Adrenal gland (tissue), 12 donors: ENCODE measurements around the gene CENPB. TPM values are rescaled to one million over a fixed set of nuclear protein-coding genes. Genes with fewer than 3 reads are reported as not detected.
A peak's percentile ranks its signal among the peaks of the same experiment; 100 is the strongest.
"Not testable (repeated sequence)": the region's sequence is repeated elsewhere in the genome, so short reads cannot be mapped to it uniquely, and the experiment has no call there.

Experiments
- DNase-seq, 7 donors: peaks; one replicate each; pipeline ENCODE4 v3.0.0-alpha.2; 2019 to 2020
- H3K27ac ChIP-seq, 5 donors: fragments of 200-600 bp; sonication (generic) in 4 of 5; 1 replicate in 3 of 5; 2 replicates in 2 of 5; pipeline versions ENCODE4 v1.5.1 to v1.8.0; 2016 to 2020; ENCODE audit warnings: mild to moderate bottlenecking in 1 of 5
- H3K27me3 ChIP-seq: fragments of 200-600 bp; 2 replicates; pipeline ENCODE4 v1.8.0; 2021
- H3K36me3 ChIP-seq, 2 donors: fragments of 200-600 bp; replicated peaks in 1 of 2; 1 replicate in 1 of 2; 2 replicates in 1 of 2; pipeline versions ENCODE4 v1.5.1 to v1.8.0; 2018 to 2022
- H3K4me1 ChIP-seq, 2 donors: fragments of 200-600 bp; replicated peaks in 1 of 2; 1 replicate in 1 of 2; 2 replicates in 1 of 2; pipeline versions ENCODE4 v1.5.1 to v1.8.0; 2018 to 2021
- H3K4me3 ChIP-seq, 4 donors: fragments of 200-600 bp; sonication (generic) in 3 of 4; one replicate each; pipeline ENCODE4 v1.5.1; 2016 to 2018
- H3K9me3 ChIP-seq, 3 donors: fragments of 200-600 bp; sonication (generic) in 1 of 3; replicated peaks in 1 of 3; 1 replicate in 2 of 3; 2 replicates in 1 of 3; pipeline versions ENCODE4 v1.5.1 to v1.8.0; 2016 to 2021
- POLR2A ChIP-seq, 2 donors: fragments of 450-650 bp; IDR thresholded peaks; one replicate each; pipeline ENCODE4 v1.6.1; 2017; ENCODE audit warnings: antibody characterized with exemption in 2 of 2, mild to moderate bottlenecking in 2 of 2, moderate library complexity in 1 of 2
- WGBS, 4 donors: extraction: QIAGEN DNeasy Blood & Tissue Kit in 2 of 4; methylation state at CpG; one replicate each; pipeline versions ENCODE4 v1.1.5 to v1.1.7; 2013 to 2017; 5-methylcytosine and 5-hydroxymethylcytosine counted together
- intact Hi-C, 2 donors: fragments of 100-400 bp; cut with DNase I; formaldehyde crosslinking; loops; one replicate each; pipeline versions ENCODE4 v1.14.1 to v1.15.0; 2022 to 2023
- polyA plus RNA-seq, 3 donors: library from polyadenylated mRNA; stranded (reverse); fragments of 200-250 nt in 2 of 3; fragments of 350-450 nt in 1 of 3; fragmentation: Illumina TruSeq in 1 of 3; extraction: RNeasy Lipid Tissue Mini Kit (QIAGEN cat#74804) in 1 of 3; gene quantifications; one replicate each; pipeline ENCODE4 v1.2.3, GENCODE V29; 2013 to 2014
- total RNA-seq, 9 donors: library from RNA; depleted of rRNA in 4 of 9; stranded (reverse); fragments of >200 nt in 4 of 9; fragments of 120-200 nt in 1 of 9; fragmentation: NEBNext Ultra II Directional in 1 of 9; extraction: Animal tissue kit (Norgen Biotek cat#: 25700) in 1 of 9; gene quantifications; one replicate each; pipeline versions ENCODE4 v1.1.0 to v1.2.4, GENCODE V29; 2013 to 2023
- TF ChIP-seq, protein P1 (sequence below), 6 experiments: fragments of 450-650 bp in 4 of 6; fragments of 200-600 bp in 2 of 6; sonication (generic) in 1 of 6; IDR thresholded peaks; 1 replicate in 5 of 6; 2 replicates in 1 of 6; pipeline versions ENCODE4 v1.5.1 to v1.8.0; 2016 to 2021; ENCODE audit warnings: antibody characterized with exemption in 6 of 6, mild to moderate bottlenecking in 2 of 6, moderate library complexity in 1 of 6
- donor health status: healthy with polysubstance abuse.
- donor health status: Bipolar disorder and iron deficiency.
- donor health status: DM: yes; HTN: yes; CAD: no.
- donor health status: DM: no; HTN: no; CAD: no.
- donor health status: DM: no; HTN: no; CAD: no.
- donor health status: DM: yes; HTN: yes; CAD: no.

Gene CENPB
- total and polyA plus RNA-seq, 12 donors = 25.8 to 112 (median 82.2) TPM

DNA sequence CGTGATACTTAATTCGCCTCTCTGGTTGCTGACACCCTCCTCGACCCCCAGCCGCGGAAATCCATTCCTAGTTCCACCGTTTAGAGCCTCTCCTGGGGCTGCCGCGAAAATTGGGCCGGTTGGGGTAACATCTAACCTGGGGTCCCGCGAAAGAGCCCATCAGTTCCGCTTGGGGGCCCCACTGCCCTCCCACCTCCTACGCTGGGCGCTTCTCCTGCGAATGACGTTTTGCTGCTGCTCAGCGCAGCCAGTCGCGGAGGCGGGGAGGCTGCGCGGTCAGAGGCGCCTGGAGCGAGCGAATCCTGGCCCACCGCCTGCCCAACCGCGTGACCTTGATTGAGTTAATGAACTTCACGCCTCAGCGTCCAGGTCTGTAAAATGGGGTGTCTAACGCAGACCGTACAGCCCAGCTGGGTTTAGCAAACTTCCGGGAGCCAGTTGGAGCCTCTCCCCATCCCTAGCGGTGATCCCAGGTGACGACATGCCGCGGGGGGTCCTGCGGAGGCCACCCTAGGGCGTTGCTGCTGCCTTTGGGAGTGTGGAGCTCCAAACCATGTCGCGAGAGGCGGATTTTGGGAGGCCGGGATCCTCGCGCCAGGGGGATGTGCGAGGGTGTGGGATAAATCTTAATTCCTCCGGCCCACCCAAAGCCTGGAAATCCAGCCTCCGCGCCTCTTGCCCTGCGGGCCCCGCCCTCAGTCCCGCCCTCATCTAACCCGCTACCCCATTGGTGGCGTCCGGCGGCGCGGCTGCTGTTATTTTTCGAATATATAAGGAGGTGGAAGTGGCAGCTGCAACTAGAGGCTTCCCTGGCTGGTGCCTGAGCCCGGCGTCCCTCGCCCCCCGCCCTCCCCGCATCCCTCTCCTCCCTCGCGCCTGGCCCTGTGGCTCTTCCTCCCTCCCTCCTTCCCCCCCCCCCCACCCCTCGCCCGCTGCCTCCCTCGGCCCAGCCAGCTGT is 9.2 kb upstream of the CENPB start, which contains the start of gene CDC25B:
Gene CDC25B (plus strand): TSS at position 800 of the 958 bp plus-strand sequence. CDS start 222 bp downstream, outside the sequence.
- DNase-seq = peak; percentile 90 to 97 (median 94)
- intact Hi-C loops = no loop called here
- Histone ChIP-seq H3K9me3 (no peaks in the 10 kb centered on the region), H3K4me3 (peak within 1 kb of the TSS in 3 of 4 donors; percentile 21 to 77 (median 71)), H3K36me3 (peaks cover 0 to 7% of the 10 kb centered on the region in 2 donors), H3K27me3 (no peaks in the 10 kb centered on the region), H3K4me1 (peaks cover 0 to 28% of the 10 kb centered on the region in 2 donors), H3K27ac (peak within 1 kb of the TSS; percentile 54 to 97 (median 87))
- TF ChIP-seq POLR2A (IDR thresholded peaks at IDR 0.05) = peak in 1 of 2 donors; percentile 42
- TF ChIP-seq, protein P1, sequence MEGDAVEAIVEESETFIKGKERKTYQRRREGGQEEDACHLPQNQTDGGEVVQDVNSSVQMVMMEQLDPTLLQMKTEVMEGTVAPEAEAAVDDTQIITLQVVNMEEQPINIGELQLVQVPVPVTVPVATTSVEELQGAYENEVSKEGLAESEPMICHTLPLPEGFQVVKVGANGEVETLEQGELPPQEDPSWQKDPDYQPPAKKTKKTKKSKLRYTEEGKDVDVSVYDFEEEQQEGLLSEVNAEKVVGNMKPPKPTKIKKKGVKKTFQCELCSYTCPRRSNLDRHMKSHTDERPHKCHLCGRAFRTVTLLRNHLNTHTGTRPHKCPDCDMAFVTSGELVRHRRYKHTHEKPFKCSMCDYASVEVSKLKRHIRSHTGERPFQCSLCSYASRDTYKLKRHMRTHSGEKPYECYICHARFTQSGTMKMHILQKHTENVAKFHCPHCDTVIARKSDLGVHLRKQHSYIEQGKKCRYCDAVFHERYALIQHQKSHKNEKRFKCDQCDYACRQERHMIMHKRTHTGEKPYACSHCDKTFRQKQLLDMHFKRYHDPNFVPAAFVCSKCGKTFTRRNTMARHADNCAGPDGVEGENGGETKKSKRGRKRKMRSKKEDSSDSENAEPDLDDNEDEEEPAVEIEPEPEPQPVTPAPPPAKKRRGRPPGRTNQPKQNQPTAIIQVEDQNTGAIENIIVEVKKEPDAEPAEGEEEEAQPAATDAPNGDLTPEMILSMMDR (IDR thresholded peaks at IDR 0.05) = peak; percentile 23 to 85 (median 76)
- 0 to 2% (median 1%) methylated on average over 33 to 66 of the region's 69 CpGs for WGBS, 4 donors

DNA sequence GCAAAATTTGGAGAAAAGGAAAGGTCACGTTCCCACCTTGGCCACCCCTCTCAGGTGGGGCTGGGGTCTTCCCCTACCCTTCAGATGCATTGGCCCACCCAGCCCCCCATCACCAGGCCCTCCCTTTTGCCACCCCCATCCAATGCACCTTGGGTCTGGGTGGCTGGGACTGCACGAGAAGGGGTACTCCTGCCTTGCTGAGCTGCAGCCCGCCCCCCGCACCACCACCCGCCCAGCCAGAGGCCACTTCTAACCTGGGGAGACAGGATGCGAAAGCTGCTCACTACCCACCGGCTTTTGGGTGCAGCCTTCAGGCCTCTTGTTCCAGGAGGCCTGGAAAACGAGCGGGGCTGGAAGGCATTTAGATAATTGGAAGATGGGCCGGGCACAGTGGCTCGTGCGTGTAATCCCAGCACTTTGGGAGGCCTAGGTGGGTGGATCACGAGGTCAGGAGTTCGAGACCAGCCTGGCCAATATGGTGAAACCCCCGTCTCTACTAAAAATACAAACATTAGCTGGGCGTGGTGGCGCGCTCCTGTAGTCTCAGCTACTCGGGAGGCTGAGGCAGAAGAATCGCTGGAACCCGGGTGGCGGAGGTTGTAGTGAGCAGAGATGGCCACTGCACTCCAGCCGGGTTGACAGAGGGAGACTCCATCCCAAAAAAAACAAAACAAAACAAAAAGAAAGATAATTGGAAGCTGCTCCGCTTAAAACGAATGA is 8.3 kb upstream of the CENPB start:
- Histone ChIP-seq H3K4me3 (peak overlapping the region in 1 of 4 donors; percentile 71), H3K36me3 (no peaks in the 10 kb centered on the region), H3K9me3 (no peaks in the 10 kb centered on the region), H3K4me1 (peaks cover 0 to 27% of the 10 kb centered on the region in 2 donors), H3K27ac (peak overlapping the region in 3 of 5 donors; percentile 74 to 97 (median 93)), H3K27me3 (no peaks in the 10 kb centered on the region)
- peak in 1 of 7 donors; percentile 21 for DNase-seq
- intact Hi-C loops = no loop called here
- WGBS, 4 donors = 82 to 84% (median 83%) methylated on average over 19 to 25 of the region's 25 CpGs
- TF ChIP-seq, protein P1 (IDR thresholded peaks at IDR 0.05) = no peak
- no peak for TF ChIP-seq POLR2A (IDR thresholded peaks at IDR 0.05)

DNA sequence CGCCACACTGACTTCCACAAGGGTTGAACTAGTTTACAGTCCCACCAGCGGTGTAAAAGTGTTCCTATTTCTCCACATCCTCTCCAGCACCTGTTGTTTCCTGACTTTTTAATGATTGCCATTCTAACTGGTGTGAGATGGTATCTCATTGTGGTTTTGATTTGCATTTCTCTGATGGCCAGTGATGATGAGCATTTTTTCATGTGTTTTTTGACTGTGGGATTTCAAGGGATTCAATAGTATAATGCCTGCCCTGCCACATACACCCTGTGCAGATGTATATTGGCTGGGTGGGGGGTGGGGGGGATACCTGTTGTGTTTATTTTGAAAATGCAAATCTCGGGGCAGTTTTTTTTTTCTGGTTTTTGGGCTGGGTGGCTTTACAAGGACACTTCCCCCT is 7.6 kb upstream of the CENPB start:
- intact Hi-C loops, H3K36me3 ChIP-seq, DNase-seq, H3K9me3 ChIP-seq, H3K27ac ChIP-seq, H3K27me3 ChIP-seq, H3K4me3 ChIP-seq: not testable (repeated sequence)
- H3K4me1 ChIP-seq = peaks cover 0 to 24% of the 10 kb centered on the region in 2 donors
- 69 to 86% (median 77%) methylated on average over 1 to 2 of the region's 3 CpGs for WGBS, 4 donors

DNA sequence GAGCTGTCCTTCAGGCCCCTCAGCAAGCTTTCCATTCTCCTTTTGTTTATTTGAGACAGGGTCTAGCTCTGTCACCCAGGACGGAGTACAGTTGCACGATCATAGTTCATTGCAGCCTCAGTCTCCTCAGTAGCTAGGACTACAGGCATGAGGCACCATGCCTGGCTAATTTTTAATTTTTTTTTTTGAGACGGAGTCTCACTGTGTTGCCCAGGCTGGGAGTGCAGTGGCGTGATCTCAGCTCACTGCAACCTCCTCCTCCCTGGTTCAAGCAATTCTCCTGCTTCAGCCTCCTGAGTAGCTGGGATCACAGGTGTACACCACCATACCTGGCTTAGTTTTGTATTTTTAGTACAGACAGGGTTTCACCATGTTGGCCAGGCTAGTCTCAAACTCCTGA is 2.7 kb upstream of the CENPB start:
- H3K27ac ChIP-seq, intact Hi-C loops, H3K9me3 ChIP-seq, H3K4me3 ChIP-seq, DNase-seq, H3K36me3 ChIP-seq, H3K27me3 ChIP-seq: not testable (repeated sequence)
- 92 to 98% (median 94%) methylated on average over 4 of the region's 4 CpGs for WGBS, 4 donors
- H3K4me1 ChIP-seq = peaks cover 15 to 34% of the 10 kb centered on the region in 2 donors

DNA sequence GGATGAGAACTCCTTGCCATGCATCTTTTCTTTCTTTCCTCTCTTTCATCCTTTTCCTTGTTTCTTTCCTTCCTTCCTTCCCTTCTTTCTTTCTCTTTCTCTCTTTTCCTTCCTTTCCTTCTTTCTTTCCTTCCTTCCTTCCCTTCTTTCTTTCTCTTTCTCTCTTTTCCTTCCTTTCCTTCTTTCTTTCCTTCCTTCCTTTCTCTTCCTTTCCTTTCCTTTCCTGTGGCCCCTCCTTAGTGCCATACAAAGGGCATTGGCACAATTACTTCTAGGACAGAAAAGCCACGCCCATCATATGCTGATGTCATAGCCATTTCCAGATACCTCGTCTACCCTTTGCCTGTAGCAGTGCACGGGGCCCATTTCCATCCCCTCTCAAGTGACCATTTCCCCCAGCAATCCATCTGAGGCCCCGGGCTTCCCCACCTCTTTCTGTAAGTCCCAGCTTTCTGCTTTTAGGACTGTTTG is 2.2 kb upstream of the CENPB start:
- intact Hi-C loops = no loop called here
- WGBS, 4 donors = 50 to 59% (median 57%) methylated on average over 4 of the region's 4 CpGs
- peaks cover 18 to 38% of the 10 kb centered on the region in 2 donors for H3K4me1 ChIP-seq
- H3K27ac ChIP-seq = no peak overlapping the region
- H3K27me3 ChIP-seq = no peaks in the 10 kb centered on the region
- H3K36me3 ChIP-seq = no peaks in the 10 kb centered on the region
- H3K4me3 ChIP-seq = no peak overlapping the region
- no peak for TF ChIP-seq POLR2A (IDR thresholded peaks at IDR 0.05)
- TF ChIP-seq, protein P1 (IDR thresholded peaks at IDR 0.05) = no peak
- no peaks in the 10 kb centered on the region for H3K9me3 ChIP-seq
- peak in 1 of 7 donors; percentile 46 for DNase-seq
